H9 (cell line): Measurements from ENCODE around the gene PRSS38. TPM values are rescaled to one million over a fixed set of nuclear protein-coding genes. Genes with fewer than 3 reads are reported as not detected.
"Not testable (repeated sequence)": the region's sequence is repeated elsewhere in the genome, so short reads cannot be mapped to it uniquely, and the experiment has no call there.

Experiments
- DNase-seq: peaks from one replicate; pipeline ENCODE4 v3.0.0-alpha.2; 2017
- H2AFZ ChIP-seq: one replicate; pipeline ENCODE4 v1.6.1; 2013; ENCODE audit warnings: mild to moderate bottlenecking, low read length, control low read depth, moderate library complexity
- H2AK5ac ChIP-seq: 2 replicates; pipeline ENCODE4 v1.6.1; 2013; ENCODE audit warnings: low read length, control low read depth, mixed read lengths; ENCODE audit not compliant: insufficient read length
- H2BK120ac ChIP-seq: one replicate; pipeline ENCODE4 v1.6.1; 2013; ENCODE audit warnings: low read depth, mild to moderate bottlenecking, low read length, control low read depth, inconsistent platforms; ENCODE audit not compliant: poor library complexity, severe bottlenecking
- H2BK12ac ChIP-seq: 2 replicates; pipeline ENCODE4 v1.6.1; 2013; ENCODE audit warnings: low read length, control low read depth, mixed read lengths, low read depth; ENCODE audit not compliant: insufficient read length
- H2BK15ac ChIP-seq: 2 replicates; pipeline ENCODE4 v1.6.1; 2013; ENCODE audit warnings: low read depth, low read length, control low read depth
- H2BK20ac ChIP-seq: one replicate; pipeline ENCODE4 v1.6.1; 2013; ENCODE audit warnings: low read depth, mild to moderate bottlenecking, low read length, control low read depth, inconsistent platforms; ENCODE audit not compliant: poor library complexity, severe bottlenecking
- H2BK5ac ChIP-seq: 2 replicates; pipeline ENCODE4 v1.6.1; 2013; ENCODE audit warnings: low read length, control low read depth, mixed read lengths; ENCODE audit not compliant: insufficient read length
- H3K14ac ChIP-seq: 2 replicates; pipeline ENCODE4 v1.6.1; 2013; ENCODE audit warnings: low read length, control low read depth; ENCODE audit not compliant: insufficient read depth
- H3K18ac ChIP-seq: 2 replicates; pipeline ENCODE4 v1.6.1; 2013; ENCODE audit warnings: low read depth, mild to moderate bottlenecking, mixed read lengths, low read length, control low read depth; ENCODE audit not compliant: insufficient read length
- H3K23ac ChIP-seq: 2 replicates; pipeline ENCODE4 v1.6.1; 2013; ENCODE audit warnings: low read length, control low read depth, mixed read lengths, low read depth; ENCODE audit not compliant: insufficient read length
- H3K23me2 ChIP-seq: 2 replicates; pipeline ENCODE4 v1.6.1; 2013; ENCODE audit warnings: low read depth, mild to moderate bottlenecking, mixed read lengths, low read length, control low read depth; ENCODE audit not compliant: insufficient read length, poor library complexity, severe bottlenecking
- H3K27ac ChIP-seq: 2 replicates; pipeline ENCODE4 v1.5.1; 2013; ENCODE audit warnings: low read length, control low read depth, mixed read lengths, low read depth; ENCODE audit not compliant: insufficient read length
- H3K27me3 ChIP-seq: 2 replicates; pipeline ENCODE4 v1.6.1; 2013; ENCODE audit warnings: low read length, control low read depth, inconsistent platforms; ENCODE audit not compliant: insufficient read depth
- H3K4ac ChIP-seq: 2 replicates; pipeline ENCODE4 v1.6.1; 2013; ENCODE audit warnings: low read depth, mild to moderate bottlenecking, control low read depth, inconsistent platforms, low read length, moderate library complexity
- H3K4me1 ChIP-seq: 2 replicates; pipeline ENCODE4 v1.6.1; 2013; ENCODE audit warnings: low read length, control low read depth, inconsistent platforms; ENCODE audit not compliant: insufficient read depth
- H3K4me2 ChIP-seq: 2 replicates; pipeline ENCODE4 v1.6.1; 2013; ENCODE audit warnings: low read length, control low read depth, mixed read lengths; ENCODE audit not compliant: insufficient read length, insufficient read depth
- H3K56ac ChIP-seq: 2 replicates; pipeline ENCODE4 v1.6.1; 2013; ENCODE audit warnings: low read depth, mild to moderate bottlenecking, mixed read lengths, low read length, control low read depth; ENCODE audit not compliant: insufficient read length
- H3K79me1 ChIP-seq: 2 replicates; pipeline ENCODE4 v1.6.1; 2013; ENCODE audit warnings: low read depth, mild to moderate bottlenecking, moderate library complexity, low read length, control low read depth, inconsistent platforms; ENCODE audit not compliant: insufficient read depth, poor library complexity, severe bottlenecking
- H3K79me2 ChIP-seq: 2 replicates; pipeline ENCODE4 v1.6.1; 2013; ENCODE audit warnings: low read length, control low read depth, inconsistent platforms; ENCODE audit not compliant: insufficient read depth
- H3K9ac ChIP-seq: 2 replicates; pipeline ENCODE4 v1.6.1; 2013; ENCODE audit warnings: low read length, control low read depth, mixed read lengths; ENCODE audit not compliant: insufficient read length; ENCODE audit errors: extremely low read depth
- H3K9me3 ChIP-seq: one replicate; pipeline ENCODE4 v1.6.1; 2013; ENCODE audit warnings: low read depth, low read length, inconsistent platforms; ENCODE audit not compliant: control insufficient read depth
- H3T11ph ChIP-seq: one replicate; pipeline ENCODE4 v1.6.1; 2013; ENCODE audit warnings: mild to moderate bottlenecking, low read length, control low read depth, inconsistent platforms
- H4K20me1 ChIP-seq: one replicate; pipeline ENCODE4 v1.6.1; 2013; ENCODE audit not compliant: control insufficient read depth, insufficient read length, insufficient read depth
- H4K5ac ChIP-seq: 2 replicates; pipeline ENCODE4 v1.6.1; 2013; ENCODE audit warnings: low read depth, mild to moderate bottlenecking, mixed read lengths, low read length, control low read depth; ENCODE audit not compliant: insufficient read length
- H4K8ac ChIP-seq: replicated peaks from 2 replicates; pipeline ENCODE4 v1.6.1; 2013; ENCODE audit warnings: low read length, control low read depth, mixed read lengths, low read depth; ENCODE audit not compliant: insufficient read length
- H4K91ac ChIP-seq: 2 replicates; pipeline ENCODE4 v1.6.1; 2013; ENCODE audit warnings: low read depth, mild to moderate bottlenecking, moderate library complexity, mixed read lengths, low read length, control low read depth; ENCODE audit not compliant: insufficient read length
- H3K27ac Mint-ChIP-seq, 3 experiments: 2 replicates in 2 of 3; 3 replicates in 1 of 3; pipeline ENCODE4 v1.8.0; 2020 to 2021; ENCODE audit warnings: mixed read lengths in 3 of 3, mild to moderate bottlenecking in 1 of 3, moderate library complexity in 1 of 3
- H3K27me3 Mint-ChIP-seq: 2 replicates; pipeline ENCODE4 v1.8.0; 2021; ENCODE audit warnings: low read depth, mild to moderate bottlenecking, moderate library complexity, mixed read lengths
- H3K36me3 Mint-ChIP-seq, 3 experiments: 2 replicates in 2 of 3; 3 replicates in 1 of 3; pipeline ENCODE4 v1.8.0; 2020 to 2021; ENCODE audit warnings: low read depth in 3 of 3, mixed read lengths in 3 of 3; ENCODE audit not compliant: insufficient read depth in 1 of 3
- H3K4me1 Mint-ChIP-seq, 2 experiments: 2 replicates each; pipeline ENCODE4 v1.8.0; 2020; ENCODE audit warnings: mixed read lengths in 2 of 2
- H3K4me3 Mint-ChIP-seq, 2 experiments: 2 replicates in 1 of 2; 3 replicates in 1 of 2; pipeline ENCODE4 v1.8.0; 2020 to 2021; ENCODE audit warnings: mild to moderate bottlenecking in 2 of 2, mixed read lengths in 2 of 2, moderate library complexity in 1 of 2
- H3K9me3 Mint-ChIP-seq, 2 experiments: 2 replicates in 1 of 2; 3 replicates in 1 of 2; pipeline ENCODE4 v1.8.0; 2020; ENCODE audit warnings: mild to moderate bottlenecking in 2 of 2, mixed read lengths in 2 of 2, moderate library complexity in 1 of 2
- WGBS: extraction: QIAGEN DNeasy Blood & Tissue Kit; methylation state at CpG from one replicate; pipeline ENCODE4 v1.1.7; 2013; ENCODE audit warnings: missing lambda C conversion rate, low lambda C conversion rate, mixed read lengths; ENCODE audit not compliant: insufficient read length; ENCODE audit errors: extremely low coverage; 5-methylcytosine and 5-hydroxymethylcytosine counted together
- total RNA-seq: library from RNA; stranded (reverse); gene quantifications from 2 replicates; pipeline ENCODE4 v1.2.1, GENCODE V29; 2021

Gene PRSS38
- total RNA-seq, 1 experiment from 2014 or later, result not detected

GRCh38 chr1:227877810-227878209, 62.3 kb downstream of the PRSS38 start:
- H2BK120ac ChIP-seq, H3K9me3 ChIP-seq, H3K79me1 ChIP-seq, H3K9me3 Mint-ChIP-seq, H2AK5ac ChIP-seq, H2AFZ ChIP-seq, H3K4ac ChIP-seq, H3K23me2 ChIP-seq, H3K4me1 Mint-ChIP-seq, H2BK5ac ChIP-seq, H3K27ac ChIP-seq, H3K4me1 ChIP-seq, H3K4me2 ChIP-seq, H3K79me2 ChIP-seq, H2BK20ac ChIP-seq, H3K18ac ChIP-seq, H3K9ac ChIP-seq, H3K56ac ChIP-seq, H4K8ac ChIP-seq, H3T11ph ChIP-seq, H4K91ac ChIP-seq, H3K27me3 ChIP-seq, H2BK15ac ChIP-seq, H3K23ac ChIP-seq, H2BK12ac ChIP-seq, H3K27ac Mint-ChIP-seq, H4K20me1 ChIP-seq, DNase-seq, H4K5ac ChIP-seq, H3K4me3 Mint-ChIP-seq, H3K36me3 Mint-ChIP-seq, H3K14ac ChIP-seq: not testable (repeated sequence)
- no CpG with 5 or more reads among the region's 3 CpGs for WGBS
- H3K27me3 Mint-ChIP-seq, result peaks cover 67% of the 10 kb centered on the region
